GM21737 (cell line): ENCODE data around the gene STRIP1.
"Not testable (repeated sequence)": the region's sequence is repeated elsewhere in the genome, so short reads cannot be mapped to it uniquely, and the experiment has no call there.

Experiments used
- ATAC-seq: cut with Tn5 transposase; IDR thresholded peaks from one replicate; pipeline ENCODE4 v1.9.1; 2021; ENCODE audit warnings: mild to moderate bottlenecking, moderate library complexity; ENCODE audit not compliant: unreplicated experiment

Gene STRIP1

DNA sequence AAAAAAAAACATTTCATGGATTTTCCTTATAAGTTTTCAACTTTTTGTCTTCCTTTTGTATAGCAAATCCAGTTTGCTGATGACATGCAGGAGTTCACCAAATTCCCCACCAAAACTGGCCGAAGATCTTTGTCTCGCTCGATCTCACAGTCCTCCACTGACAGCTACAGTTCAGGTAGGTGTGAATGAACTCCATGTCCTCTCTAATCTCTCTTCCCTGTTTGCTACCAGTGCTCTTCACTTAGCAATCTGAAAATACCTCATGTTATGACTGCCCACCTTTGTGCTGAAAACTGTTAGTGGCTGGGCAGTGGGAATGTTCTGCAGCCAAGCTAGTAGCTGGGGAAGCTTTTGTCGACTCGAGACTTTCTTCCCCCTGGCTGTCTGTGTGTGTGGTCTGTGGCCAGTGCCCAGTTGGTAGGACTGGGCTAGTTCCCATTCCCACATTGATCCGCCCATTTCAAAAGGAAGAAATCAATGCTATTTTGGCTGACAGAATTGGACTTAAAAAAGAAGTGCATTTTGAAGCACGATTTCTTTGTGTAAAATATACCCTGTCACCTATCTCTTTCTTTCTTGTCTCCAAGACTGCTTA, 25.4 kb upstream of the STRIP1 start:
- no peak for ATAC-seq

DNA sequence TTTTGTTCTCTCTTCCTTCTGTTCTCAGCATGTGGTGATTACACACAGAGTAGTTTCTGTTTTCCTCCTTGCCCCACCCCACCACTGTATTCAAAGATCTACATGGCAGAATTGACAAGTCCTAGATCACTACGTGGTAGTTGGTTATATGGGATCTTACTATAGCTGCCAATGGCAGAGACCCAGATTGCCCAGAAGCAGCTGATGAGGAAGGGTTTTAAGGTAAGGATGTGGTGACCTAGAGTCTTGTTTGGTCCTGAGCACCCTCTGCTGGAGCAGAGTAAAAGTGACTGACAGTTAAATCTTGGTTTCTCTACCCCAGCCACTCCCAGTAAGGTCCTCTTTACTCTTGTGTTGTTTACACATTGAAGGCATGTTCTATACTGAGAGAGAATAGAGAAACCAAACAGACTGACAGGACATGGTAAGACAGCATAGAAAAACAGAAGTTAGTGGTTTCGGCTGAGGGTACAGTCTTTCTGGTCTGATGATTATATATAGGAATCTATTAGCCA, 22.8 kb upstream of the STRIP1 start:
- peak; percentile 93 for ATAC-seq

DNA sequence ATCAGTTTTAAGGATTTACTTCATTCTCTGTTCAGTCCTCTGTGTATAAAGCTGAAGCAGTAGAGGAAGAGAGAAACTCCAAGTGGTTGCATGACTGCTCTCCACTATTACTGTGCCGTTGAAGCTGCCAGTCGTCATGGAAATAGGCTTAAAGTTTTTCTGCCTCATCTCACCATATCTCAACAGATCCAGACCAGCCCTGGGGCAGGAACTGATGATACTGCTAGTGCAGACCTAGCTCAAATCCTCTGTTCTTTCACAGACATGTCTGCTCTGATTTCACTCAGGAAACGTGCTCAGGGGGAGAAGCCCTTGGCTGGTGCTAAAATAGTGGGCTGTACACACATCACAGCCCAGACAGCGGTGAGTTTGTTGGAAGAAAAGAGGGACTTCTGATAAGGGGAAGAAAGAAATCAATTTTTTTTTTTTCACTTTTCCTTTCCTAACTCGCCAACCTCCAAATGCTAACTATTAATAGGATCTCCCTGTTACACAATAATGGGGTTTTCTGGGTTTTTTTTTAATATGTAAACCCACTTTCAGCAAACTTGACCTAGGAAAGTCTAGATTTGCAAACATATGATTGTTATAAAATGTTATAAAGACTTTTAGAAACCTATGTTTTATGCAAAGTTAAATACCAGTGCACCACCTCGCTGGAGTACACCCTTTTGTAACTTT, 22.2 kb upstream of the STRIP1 start:
- ATAC-seq, result peak; percentile 61

DNA sequence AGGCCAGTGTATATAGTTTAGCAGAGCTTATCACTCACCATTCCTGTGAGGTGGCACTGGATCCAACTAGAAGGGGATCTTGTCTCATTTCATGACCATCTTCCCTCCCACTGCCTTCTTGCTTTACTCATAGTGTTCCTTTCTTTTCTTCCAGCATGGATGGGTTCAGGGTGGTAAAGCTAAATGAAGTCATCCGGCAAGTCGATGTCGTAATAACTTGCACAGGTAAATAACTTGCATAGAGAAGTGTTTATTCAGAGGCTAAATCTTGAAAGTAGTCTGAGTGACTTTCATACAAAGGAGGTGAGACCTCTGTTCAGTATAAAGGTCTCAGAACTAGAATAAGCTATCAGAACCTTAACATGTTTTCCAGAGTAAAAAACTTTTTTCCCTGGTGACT, 16.6 kb upstream of the STRIP1 start:
- no peak for ATAC-seq

DNA sequence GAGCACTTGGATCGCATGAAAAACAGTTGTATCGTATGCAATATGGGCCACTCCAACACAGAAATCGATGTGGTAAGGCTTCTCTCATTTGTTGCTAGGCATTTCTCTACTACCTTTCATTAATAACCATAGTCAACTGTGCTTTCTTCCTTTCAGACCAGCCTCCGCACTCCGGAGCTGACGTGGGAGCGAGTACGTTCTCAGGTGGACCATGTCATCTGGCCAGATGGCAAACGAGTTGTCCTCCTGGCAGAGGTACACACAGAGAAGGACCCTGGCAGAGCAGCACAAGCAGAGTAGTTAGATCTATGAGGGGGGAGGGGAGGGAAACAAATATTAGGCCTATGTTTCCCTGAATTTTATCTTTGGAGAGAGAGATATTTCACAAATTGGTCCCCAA, 16.0 kb upstream of the STRIP1 start:
- ATAC-seq, result no peak

DNA sequence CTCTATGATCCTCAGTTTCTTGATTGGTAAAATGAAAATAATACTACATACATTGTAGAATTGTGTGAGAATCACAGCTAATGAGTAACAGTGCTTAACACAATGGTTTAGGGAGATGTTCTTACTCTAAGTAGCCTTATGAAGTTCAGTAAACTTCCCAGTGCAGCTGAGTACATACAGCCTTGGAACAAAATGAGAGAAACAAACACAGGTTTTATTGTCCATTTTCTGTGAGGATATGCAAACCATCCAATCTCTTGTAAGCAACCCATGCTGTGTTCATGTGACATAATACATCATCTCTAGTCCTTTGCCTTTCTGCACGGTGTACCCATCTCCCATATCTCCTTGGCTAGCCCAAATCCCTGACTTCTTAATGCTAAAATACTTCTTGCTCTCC, 14.7 kb upstream of the STRIP1 start:
- no peak for ATAC-seq

DNA sequence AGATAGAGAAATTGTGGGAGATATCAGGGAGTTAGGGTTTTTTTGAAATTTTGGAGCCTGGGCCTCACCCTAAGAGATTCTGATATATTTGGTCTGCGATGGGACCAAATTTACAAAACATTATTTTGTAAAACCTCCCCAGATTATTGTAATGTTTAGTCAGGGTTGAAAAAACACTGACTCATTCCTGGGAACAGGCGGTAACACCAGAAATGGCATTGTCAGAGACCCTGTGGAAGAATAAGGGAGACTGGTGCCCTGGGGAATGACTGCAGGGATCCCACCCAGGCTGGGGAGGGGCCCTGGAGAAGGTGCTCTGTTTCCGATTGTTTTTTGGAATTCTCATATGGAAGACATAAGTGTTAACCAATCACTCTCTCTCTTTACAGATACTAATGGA, 13.1 kb upstream of the STRIP1 start:
- ATAC-seq, result no peak

DNA sequence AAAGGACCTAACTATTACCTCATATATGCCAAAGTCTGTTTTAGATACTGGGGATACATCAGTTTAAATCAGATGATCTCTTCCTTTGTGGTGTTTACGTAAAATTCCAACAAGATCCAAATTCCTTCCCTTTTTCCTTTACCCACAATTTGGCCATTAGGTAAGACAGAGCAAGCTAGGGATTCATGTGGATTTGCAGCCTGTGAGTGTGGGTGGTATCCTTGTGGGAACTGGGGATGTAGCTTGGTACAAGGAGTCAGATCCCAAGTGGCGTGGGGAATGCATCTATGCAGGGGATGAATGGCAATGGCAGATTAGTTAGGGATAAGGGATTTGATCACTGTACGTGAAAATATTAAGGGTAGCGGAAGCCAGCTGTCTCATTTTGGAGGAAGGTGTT, 9.8 kb upstream of the STRIP1 start:
- no peak for ATAC-seq

DNA sequence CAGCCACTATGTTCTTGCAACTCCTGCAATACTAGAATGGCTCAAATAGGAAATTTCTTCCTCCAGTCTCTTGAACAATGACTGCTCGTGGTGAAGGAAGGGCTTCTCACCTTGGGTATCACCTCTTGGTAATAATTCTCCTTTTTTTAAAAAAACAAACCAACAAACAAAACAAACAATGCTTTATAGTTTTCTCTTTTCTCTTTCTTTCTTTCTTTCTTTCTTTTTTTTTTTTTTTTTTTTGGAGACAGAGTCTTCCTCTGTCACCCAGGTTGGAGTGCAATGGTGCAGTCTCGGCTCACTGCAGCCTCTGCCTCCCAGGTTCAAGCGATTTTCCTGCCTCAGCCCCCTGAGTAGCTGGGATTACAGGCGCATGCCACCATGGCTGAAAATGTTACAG, 3.7 kb upstream of the STRIP1 start:
- not testable (repeated sequence) for ATAC-seq

DNA sequence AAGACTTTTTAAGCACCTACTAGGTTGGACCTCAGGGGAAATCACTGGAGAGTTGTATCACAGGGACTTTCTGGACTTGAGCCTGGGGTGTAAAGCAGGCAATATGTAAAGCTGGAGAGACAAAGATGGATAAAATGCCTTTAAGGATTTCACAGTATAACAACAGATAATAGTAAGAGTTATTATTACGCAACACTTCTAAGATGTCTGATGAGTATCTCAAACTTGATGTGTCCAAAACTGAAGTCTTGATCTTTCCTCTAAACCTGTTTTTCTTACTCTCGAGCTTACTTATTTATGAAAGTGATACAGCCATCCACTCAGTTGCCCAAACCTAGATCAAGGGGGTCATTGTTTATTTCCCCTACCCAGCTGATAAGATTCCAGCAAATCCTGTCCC, 2.1 kb upstream of the STRIP1 start:
- no peak for ATAC-seq

DNA sequence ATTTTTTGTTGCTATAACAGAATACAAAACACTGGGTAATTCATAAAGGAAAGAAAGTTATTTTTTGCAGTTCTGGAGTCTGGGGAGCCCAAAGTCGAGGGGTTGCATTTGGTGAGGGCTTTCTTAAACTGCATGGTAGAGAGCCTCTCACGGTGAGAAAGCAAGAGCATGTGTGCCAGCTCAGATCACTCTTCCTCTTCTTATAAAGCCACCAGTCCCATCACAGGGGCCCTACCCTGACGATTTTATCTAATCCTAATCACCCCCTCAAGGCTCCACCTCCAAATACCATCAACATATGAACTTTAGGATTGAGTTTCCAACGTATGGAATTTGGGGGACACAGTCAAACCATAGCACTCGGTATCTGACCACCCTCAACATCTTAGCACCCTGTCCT, 1.0 kb upstream of the STRIP1 start:
- no peak for ATAC-seq

DNA sequence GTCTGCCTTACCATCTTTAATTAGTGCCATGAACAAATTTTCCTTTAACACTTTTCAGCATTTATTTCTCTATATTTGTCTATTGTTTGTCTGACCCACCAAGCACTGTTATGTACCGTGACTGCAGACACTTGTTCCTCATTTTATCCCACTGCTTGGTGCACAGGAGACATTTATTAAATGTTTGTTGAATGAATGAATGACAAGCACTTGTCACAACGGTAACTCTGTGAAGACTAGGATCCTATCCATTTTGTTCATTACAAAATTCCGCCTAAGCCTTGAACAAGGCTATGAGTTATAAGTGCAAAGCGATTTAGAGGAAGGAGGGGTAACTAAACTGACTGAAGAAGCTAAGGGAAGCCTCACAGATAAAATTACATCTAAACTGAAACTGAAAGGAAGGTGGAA, 379 bp upstream of the STRIP1 start:
- no peak for ATAC-seq

DNA sequence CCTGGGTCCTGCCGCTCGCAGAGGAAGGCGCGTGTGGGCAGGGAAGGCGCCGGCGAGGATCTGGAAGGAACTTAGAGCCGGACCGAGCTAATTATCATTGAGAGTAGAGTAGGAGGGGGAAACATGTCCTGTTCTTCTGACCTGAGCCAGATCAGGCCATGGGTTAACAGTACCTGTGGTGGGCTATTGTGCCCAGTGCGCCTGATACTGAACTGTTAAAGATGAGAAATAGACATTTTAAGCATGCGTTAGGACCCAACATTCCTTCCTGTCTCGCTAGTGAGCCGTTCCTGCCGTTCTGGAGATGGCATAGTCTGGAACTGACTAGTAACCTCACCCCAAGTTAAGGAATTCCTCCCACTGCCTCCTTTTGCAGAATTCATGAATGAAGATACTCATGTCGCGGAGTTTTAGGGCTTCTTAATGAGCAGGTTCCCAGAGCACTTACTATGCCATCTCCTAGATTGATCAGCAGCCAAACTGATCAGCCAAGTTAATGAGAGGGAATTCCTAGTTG, 870 bp downstream of the STRIP1 start:
- no peak for ATAC-seq

DNA sequence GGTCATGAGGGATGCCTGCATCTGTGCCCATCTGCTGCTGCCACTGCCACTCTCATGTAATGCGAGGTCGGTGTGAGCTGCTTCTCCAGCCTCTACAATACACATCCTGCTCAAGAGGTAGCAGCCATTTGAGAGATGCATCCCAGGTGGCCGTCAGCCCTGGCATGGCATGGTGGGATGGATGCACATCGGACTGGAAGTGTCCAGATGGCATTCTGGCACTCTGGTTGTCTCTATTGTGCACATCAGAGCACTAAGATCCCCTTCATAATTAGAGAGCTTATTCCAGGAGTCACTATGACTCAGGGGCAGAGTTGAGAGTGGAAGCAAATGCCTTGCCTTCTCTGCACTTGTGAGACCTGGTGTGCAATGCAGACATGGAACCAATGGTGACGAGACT, 3.8 kb downstream of the STRIP1 start:
- ATAC-seq, result no peak

DNA sequence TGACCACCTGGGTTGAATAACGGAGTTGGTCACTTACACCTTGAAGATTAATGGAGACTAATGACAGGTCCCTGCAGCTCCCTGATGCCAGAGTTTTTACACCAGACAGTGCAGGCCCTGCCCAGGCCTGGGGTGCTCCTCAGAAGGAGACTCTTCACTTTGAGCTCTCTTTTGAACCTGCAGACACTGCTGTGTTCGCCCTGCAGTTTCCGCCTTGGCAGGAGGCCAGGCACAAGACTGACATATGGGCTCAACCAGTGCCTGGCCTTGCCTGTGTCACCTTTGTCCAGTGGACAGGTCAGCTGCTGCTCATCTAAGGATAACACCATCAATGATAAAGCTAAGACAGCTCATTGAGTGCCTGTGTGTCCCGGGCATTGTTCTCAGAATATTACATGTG, 5.2 kb downstream of the STRIP1 start:
- ATAC-seq, result no peak

DNA sequence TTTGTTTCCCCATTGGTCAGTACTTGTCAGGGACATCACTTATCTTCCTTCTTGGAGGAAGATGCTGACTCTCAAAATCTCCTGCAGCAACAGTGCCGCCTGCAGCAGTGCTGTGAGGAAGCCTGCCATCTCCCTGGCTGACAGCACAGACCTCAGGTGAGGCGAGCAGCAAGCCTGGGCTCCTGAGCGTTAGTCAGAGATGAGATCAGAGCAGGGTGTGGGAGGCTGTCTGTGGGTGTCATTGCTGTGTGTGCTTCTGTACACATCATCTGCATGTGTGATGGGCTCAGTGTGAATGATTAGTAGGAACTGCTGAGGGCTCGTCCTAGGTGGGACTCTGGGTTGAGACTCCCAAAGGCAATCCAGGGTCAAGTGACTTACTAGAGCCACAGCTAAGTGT, 6.1 kb downstream of the STRIP1 start:
- ATAC-seq, result no peak

DNA sequence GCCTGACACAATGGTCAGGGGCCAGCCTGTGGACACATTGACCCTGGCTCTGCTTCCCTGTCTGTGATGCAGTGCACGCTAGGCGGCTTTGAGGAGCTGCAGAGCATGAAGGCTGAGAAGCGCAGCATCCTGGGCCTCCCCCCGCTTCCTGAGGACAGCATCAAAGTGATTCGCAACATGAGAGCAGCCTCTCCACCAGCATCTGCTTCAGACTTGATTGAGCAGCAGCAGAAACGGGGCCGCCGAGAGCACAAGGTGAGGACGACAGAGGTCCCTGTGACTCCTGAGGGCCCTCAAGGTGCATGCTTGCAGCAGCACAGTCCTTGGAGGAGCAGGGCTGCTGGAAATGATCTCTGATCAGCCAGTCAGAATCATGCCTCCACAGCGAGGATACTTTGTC, 8.6 kb downstream of the STRIP1 start:
- ATAC-seq, result no peak

DNA sequence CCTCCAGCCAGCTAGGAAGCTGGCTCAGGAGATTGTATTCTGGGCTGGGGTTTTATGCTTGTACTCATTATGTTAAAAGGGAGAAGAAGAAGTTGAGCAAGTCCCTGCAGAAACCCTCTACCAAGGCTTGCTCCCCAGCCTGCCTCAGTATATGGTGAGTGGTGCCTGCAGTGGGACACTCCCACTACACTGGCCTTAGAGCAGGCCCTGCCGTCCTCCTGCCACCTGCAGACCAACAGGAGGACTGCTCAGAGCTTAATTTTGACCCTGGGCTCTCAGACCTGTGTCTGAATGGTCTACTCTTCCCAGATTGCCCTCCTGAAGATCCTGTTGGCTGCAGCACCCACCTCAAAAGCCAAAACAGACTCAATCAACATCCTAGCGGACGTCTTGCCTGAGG, 13.0 kb downstream of the STRIP1 start:
- ATAC-seq, result no peak

DNA sequence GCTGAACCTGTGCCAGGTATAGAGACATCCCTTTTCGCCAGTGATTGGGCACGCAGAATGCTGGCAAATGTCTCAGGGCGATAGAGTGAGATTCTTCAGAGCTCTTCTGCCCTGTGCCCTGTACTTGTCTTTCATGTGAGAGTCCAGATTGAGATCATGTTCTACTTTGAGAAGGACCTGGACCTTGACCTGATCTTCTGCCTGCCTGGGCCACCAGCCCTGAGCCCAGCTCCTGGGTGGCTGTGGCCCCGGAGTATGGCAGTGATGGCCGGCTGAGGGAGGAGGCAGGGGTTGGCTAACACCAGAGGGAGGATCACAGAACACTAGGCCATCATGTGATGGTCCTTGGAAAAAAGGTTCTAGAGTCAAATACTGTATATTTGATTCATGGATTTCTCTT, 13.8 kb downstream of the STRIP1 start:
- no peak for ATAC-seq

DNA sequence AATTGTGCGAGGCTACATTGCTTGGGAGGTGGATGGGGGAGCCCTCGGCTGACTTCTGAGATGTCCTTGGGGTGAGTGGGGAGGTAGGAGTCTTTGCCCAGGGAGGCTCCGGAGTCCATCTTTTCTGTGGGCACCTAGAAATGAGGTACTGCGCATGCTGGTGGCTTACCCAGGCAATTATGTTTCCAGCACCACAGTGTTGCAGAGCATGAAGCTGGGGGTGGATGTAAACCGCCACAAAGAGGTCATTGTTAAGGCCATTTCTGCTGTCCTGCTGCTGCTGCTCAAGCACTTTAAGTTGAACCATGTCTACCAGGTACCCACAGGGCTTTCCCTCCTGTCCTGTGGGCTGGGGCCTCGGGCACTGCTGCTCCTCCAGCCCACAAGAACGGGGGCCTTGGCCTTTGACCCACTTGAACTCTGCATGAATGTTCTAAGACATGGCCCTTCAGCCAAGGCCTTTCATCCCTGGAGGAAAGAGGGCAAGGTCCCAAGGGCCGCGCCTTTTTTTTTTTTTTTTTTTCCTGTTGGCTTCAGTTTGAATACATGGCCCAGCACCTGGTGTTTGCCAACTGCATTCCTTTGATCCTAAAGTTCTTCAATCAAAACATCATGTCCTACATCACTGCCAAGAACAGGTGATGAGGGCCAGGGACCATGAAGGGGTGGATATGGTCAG, 14.6 kb downstream of the STRIP1 start:
- ATAC-seq, result no peak

DNA sequence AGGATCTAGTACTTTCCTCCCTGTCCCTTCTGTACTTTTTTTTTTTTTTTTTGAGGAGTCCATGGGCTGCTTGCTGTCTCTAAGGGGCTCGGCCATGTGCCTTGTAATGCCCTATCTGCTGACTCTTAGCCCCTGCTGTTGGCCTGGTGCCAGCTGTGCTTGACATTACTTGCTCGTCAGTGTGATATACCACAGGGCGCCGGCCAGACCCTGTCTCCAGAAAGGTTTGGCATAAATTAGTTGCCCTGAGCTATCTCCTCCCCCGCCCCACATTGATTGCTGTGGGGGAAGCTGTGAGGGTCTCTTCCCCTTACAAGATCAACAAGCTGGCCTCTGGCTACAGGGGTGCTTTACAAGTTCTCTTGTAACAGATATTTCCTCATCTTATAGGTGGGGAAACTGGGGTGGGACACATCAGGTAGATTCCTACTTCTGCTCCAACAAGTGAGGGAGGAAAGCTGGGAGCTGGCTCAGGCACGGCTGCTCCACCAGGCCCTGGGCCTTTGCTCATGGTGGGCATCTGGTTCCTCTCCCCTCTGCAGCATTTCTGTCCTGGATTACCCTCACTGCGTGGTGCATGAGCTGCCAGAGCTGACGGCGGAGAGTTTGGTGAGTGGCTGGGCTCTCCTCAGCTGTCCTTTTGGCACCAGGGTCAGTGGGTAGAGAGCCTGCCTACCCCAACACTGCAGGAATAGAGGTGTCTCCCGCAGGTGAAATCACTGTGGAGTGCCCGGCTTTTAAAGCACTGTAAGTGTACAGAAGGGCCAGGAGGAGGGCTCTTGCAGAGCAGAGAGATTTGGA, 15.6 kb downstream of the STRIP1 start:
- no peak for ATAC-seq
